ENCODE data around the gene ZDHHC12.

ZDHHC12 gene

GRCh38 chr9:128685636-128686489 lies 38.1 kb downstream of the ZDHHC12 start:
- DNase-seq: no peak

DNA sequence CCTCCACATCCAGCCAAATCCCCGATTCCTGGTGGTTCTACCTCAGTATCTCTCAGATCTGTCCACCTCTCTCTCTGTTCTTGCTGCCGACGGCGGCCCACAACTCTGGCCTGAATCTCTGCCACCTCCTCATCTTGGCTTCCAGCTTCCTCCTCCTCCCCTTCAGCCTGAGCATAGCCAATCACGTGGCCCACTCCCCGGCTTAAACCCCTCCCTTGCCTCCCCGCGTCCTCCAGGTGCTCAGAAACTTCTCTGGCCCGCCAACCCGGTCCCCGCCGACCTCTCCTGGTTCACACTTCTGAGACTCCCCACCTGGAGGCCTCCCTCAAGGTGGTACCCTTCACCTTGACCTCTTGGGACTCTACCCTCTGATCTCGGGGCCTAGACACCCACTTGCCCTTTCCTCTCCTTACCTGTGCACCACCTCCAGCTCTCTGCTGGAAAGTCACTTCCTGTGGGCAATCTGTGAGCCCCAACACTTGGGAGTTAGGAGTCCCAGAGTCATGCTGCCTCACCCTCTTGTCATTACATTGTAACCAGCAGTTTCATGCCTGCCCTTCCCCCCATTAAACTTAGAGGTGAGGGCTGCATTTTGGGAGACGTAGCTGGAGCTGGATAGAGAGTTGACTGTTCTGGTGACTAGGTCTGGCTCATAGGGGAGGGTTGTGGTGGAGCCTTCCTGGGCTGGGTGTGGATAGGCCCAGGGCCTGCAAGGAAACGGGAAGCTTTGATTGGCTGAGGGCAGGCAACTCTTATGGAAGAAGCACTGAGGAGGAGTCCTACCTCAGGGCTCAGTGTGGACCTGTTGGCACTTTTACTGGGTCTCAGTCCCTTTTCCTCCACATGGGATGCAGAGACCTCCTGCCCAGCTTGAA lies 39.4 kb downstream of the ZDHHC12 start:
- peak; percentile 95 for DNase-seq

DNA sequence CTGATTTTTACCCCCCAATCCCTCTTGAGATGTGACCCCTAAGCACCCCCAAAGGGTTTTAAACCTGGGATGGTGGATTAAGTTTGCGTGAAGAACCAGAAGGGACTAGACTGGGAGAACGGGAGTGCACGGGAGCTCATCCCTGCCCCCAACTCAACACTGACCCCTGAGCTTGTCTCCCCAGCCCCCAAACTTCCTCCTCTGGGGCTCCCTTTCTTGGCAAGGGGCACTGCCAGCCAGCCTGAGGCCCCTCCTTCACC lies 39.9 kb downstream of the ZDHHC12 start:
- no peak for DNase-seq

GRCh38 chr9:128683340-128684064 lies 40.4 kb downstream of the ZDHHC12 start:
- DNase-seq: peak; percentile 91

GRCh38 chr9:128677794-128678193 lies 46.1 kb downstream of the ZDHHC12 start:
- no peak for DNase-seq

DNA sequence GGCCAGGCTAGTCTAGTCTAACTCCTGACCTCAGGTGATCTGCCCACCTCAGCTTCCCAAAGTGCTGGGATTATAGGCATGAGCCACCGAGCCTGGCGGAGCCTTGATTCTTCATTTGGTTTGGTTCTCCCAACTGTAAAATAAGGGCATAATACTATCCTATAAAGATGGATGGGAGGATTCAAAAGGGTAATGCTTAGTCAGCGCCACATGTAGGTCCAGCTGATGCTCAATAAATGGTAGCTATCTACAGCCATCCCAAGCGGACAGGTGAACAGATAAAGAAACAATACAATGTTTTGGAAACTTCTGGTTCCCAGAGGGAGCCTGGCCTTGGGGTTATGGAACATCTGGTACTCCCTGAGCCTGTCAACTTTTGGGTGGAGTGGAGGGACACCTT lies 48.5 kb downstream of the ZDHHC12 start:
- DNase-seq: no peak

All from islet precursor cell (in vitro differentiated cells).